HG03432 (cell line): ENCODE results near the gene PINK1.

Source experiments
- ATAC-seq: cut with Tn5 transposase; IDR thresholded peaks from one replicate; pipeline ENCODE4 v1.9.1; 2021; ENCODE audit warnings: mild to moderate bottlenecking, moderate library complexity; ENCODE audit not compliant: unreplicated experiment

The PINK1 gene

DNA sequence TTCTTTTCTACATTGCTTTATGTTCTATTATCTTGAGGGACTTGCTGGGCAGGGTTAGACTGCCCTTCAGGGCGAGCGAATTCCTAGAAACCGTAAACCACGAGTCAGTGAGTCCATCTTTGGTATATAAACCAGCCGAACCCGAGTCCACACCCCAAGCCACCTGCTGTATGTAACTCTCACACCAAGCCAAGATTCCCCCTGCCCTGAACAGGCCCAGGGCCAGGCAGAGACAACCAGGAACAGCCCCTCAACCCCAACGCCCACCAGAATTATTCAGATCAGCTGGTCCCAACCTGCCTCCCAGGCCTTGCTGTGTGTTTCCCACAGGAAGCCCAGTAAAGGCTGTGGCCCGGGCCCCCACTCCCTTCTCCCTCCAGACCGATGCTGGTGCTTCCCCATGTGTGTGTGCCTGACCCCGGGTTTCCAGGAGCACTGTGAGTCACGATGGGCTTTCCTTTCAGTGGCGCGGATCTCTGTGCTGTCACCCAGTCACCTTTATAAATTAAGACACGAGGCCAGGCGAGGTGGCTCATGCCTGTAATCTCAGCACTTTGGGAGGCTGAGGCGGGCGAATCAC lies 67.5 kb downstream of the PINK1 start:
- ATAC-seq: no peak
